NCI-H82 treated with DMSO at 0.1 percent for 48 hours (cell line): Measurements from ENCODE around the gene TMEM143.
"Not testable (repeated sequence)": the region's sequence is repeated elsewhere in the genome, so short reads cannot be mapped to it uniquely, and the experiment has no call there.

Source experiments
- DNase-seq: peaks from one replicate; lab custom pipeline; 2025; ENCODE audit not compliant: unreplicated experiment; lab: John Stamatoyannopoulos, UW

Gene TMEM143

DNA sequence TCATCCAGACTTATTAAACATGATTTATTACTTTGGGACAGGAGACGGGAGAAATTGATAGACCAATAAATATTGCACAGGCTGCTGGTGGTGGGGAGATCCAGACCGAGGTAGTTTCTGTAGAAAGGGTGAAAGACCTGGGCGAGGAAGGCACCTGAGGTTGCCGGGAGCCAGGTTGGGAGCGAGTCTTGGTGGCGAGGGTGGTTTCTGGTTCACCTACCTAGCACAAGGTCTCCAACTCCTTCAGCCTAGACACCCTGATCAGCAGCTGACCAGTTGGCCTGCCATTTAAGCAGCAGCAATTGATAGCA, 31.4 kb downstream of the TMEM143 start:
- no peak for DNase-seq

DNA sequence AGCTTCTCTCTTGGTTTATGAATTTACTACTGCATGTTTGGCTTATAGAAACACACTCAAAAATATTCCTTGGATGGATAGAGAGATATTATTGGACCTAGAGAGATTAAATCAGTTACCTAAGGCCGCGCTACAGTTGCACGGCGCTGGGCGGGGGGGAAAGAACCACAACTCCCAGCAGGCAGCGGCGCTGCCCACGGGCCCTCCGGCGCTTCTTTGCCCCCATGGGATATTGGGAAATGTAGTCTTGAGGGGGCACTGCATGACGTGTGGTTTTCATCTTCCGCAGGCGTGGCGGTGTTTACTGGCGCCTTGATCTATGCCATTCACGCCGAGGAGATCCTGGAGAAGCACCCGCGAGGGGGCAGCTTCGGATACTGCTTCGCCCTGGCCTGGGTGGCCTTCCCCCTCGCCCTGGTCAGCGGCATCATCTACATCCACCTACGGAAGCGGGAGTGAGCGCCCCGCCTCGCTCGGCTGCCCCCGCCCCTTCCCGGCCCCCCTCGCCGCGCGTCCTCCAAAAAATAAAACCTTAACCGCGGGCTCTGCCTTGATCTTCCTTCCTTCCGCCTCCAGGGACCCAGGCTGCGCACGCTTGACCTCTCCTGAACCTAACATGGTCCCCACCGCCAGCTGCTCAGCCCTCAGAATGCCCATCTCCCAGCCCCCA, 33.6 kb downstream of the TMEM143 start:
- DNase-seq, result peak; percentile 92

DNA sequence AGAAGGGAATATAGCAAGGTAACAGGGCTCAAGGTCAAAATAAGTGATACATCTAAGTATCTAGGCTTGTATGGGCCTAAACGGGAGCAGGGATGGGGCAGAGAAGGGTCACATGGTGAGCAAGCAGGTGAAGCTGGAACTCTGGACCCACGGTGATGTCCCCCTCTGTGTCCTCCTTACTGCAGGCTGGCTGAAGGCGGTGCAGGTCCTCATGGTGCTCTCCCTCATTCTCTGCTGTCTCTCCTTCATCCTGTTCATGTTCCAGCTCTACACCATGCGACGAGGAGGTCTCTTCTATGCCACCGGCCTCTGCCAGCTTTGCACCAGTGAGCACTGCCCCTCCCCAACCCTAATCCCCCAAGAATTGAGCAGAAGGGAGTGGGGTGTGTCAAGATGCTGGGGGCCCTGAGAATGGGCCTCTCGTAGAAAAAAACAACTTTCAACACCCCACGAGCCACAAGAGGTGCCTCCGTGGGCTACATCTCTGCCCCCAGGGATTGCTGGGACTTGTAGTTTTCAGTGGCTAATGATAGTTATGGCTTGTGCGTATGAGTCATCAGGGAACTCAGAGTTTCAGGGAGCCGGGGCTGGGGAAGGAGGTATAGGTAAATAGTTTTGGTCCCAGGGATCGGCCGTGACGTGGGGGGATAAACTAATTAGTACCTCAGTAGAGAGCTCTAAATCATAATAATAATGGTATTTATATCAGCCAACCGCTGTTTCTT, 34.4 kb downstream of the TMEM143 start:
- DNase-seq, result no peak

DNA sequence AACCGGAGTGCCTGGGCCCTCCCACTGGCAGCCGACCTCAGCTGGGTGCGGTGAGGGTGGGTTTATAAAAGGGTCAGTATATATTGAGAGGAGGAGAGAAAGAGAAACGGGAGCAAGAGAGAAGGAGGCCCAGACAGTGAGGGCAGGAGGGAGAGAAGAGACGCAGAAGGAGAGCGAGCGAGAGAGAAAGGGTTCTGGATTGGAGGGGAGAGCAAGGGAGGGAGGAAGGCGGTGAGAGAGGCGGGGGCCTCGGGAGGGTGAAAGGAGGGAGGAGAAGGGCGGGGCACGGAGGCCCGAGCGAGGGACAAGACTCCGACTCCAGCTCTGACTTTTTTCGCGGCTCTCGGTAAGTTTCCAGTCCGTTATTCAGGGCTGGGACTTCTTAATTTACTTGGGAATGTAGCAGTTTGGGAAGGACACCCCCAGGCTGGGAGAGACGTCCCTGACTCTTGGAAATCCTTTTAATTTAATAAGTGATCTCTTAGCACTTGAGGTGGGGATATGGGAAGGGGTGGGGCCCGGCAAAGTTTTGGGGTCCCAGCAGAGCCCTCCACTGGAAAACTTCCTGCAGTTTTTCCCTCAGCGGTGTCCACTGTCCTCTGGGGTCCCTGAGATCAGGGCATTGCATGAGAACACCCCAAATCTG, 38.4 kb downstream of the TMEM143 start, which contains the start of gene EMP3:
Gene EMP3, plus strand, starts transcription at position 288 of the 646 bp plus-strand sequence. CDS start 1,293 bp downstream, outside the sequence.
- DNase-seq, result peak; percentile 70

DNA sequence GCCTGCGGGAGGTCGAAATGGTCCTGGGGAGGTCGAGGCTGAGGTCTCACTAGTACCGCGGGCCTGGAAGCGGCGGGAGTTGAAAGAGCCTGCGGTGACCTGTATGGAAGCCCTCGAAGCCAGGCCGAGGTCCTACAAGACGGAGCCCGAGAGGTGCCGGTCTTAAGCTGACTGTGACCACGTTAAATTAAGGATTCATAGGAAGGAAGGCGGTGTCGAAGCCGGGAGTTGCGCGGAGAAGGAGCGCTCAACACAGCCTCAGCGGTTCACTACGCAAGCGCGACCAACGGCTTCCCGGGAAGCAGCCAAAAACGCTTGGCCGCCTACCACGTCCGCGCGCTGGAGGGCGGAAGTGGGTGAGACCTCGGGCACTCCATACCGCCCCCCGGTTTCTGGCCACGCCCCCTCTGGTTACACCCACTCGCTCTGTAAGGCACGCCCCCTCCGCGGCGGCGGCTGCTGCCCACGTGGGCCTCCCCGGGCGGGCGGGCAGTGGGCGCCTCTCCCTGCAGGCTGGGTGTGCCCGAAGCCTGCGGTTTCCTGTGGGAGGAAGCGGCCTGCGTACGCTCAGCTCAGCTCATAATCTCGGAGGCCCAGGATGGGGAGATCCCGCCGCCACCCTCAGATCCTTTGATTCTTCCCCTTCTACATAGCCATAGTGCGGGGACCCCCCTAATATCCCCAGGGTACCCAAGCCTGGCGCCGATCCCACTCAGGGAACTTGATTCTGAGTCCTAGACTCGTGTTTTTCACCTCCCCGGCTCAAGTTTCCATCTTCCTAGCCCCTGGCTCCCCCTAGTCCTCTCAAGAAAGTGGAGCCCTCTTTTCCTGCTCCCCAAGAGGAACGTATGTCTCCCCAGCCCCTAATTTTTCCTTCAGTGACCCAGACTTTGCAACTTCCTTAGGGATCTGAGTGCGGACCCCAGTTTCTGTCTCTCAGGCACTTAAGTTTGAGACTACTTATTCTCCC, 41.8 kb downstream of the TMEM143 start:
- peak; percentile 92 for DNase-seq

DNA sequence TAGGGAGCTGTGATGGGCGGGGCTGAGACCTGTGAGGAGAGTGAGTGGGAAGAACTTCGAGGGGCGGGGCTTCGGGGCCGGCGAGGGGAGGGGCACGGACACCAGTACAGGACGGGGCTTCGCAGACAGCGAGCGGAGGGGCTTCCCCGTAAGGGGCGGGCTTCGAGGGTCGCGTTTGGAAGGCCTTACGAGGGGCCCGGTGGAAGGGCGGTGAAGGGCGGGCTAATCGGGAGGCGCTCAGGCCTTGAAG, 42.4 kb downstream of the TMEM143 start:
- DNase-seq, result peak; percentile 98

DNA sequence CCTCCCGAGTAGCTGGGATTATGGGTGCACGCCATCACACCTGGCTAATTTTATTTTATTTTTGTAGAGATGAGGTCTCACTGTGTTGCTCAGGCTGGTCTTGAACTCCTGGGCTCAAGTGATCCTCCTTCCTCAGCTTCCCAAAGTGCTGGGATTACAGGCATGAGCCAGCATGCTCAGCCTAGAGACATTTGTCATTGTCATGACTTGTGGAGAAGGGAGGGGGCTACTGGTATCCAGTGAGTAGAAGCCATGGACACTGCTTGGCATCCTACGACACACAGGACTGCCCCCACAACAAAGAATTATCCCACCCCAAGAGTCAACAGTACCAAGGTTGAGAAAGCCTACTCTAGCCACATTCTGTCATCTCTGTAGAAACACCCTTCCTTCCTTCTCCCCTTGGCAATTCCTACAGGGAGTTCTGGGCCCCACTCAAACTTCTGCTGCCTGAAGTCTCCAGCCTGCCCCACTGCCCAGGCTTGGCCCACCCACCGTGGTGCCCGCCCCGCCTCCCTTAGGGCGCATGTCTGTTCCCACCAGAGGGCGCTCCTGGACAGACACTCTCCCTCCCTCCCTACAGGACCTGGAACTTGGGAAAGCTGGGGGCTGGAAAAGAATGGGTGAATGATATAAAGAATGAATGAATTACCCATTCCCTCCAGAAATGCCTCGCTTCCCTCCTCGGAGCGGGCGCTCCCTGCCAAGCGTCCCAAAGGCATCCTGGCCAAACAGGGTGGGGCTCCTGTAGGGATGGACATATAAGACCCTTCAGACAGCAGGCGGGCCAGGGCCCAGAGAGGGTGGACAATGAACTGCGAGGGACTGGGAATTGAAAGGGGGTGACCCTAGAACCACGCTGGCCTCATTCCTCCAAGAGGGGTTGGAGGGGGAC, 43.8 kb downstream of the TMEM143 start:
- DNase-seq, result peak; percentile 42

DNA sequence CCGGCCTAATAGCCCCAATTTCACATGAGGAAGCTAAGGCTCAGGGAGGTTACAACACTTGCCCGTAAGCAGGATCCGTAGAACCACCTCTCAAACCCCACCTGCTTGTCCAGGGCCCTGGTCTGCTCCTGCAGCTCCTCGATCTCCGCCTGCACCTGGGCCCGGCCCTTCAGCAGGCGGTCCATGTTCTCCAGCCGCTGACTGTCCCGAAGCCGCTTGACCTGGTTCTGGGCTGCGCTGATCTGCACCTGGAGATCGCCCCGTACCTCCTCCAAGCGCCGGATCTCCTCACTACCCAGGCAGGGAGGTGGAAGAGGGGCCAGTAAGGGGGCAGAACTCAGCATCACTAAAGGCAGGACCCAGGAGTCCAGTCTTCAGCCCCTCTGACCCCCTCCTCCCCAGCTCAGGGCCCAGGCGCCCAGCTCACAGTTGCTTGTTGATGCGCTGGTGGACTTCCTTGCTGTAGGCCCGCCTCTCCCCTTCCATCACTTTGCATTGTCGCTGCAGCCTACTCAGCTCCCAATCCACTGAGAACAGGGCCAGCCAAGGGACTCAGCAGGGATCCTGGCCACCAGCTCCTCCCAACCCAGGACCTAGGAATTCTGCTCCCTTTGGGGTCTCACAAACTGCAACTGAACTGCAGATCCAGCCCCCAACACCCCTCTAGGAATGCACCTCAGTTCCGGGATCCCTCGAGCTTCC, 45.3 kb downstream of the TMEM143 start:
- no peak for DNase-seq

DNA sequence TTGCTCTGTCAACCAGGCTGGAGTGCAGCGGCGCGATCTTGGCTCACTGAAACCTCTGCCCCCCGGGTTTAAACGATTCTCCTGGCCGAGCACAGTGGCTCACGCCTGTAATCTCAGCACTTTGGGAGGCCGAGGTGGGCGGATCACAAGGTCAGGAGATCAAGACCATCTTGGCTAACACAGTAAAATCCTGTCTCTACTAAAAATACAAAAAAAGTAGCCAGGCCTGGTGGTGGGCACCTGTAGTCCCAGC, 46.1 kb downstream of the TMEM143 start:
- DNase-seq, result not testable (repeated sequence)

DNA sequence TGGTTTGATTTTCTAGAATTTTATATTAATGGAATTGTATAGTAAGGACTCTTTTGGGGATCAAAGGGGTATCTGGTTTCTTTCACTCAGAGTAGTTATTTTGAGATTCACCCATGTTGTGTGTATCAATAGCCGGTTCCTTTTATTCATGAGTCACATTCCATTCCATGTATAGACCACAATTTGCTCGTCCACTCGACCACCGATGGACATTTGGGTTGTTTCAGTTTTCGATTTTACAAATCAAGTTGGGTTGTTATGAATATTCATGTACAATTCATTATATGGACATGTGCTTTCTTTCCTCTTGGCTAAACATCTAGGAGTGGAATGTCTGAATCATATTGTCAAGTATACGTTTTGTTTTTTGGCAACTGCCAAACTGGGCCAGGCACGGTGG, 48.0 kb downstream of the TMEM143 start:
- DNase-seq, result no peak

DNA sequence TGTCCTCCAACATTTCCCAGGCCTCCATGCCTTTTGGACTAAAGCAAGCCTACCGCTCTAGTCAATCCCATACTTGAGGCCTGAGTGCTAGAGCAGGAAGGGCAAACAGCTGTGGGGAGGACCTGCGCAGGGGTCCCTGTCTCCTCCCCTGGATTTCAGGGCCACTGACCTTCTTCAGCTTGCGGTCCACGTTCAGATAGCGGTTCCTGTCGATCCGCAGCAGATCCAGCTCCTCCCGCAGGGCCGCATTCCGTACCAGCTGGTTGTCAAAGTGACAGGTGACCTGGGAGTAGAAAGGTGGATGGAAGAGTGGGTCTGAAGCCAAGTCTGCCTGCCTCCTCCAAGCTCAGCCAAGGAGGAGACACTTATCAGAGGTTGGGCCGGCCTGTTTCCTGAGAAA, 52.4 kb downstream of the TMEM143 start:
- DNase-seq, result no peak

DNA sequence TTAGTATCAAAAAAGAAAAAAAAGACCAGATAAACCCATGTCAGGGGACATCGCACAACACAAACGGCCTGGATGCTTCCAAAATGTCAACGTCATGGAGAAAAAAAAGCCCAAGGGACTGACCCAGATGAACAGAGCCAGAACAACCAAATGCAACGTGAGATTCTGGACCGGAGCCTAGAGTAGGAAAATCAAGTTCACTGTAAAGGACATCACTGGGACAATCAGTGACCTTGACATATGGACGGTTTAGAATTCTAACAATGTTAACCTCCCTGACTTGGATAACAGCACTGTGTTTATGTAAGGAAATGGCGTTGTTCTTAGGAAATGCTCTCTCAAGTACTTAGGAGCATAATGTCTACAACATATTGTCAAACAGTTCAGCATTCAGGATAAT, 53.5 kb downstream of the TMEM143 start:
- no peak for DNase-seq

DNA sequence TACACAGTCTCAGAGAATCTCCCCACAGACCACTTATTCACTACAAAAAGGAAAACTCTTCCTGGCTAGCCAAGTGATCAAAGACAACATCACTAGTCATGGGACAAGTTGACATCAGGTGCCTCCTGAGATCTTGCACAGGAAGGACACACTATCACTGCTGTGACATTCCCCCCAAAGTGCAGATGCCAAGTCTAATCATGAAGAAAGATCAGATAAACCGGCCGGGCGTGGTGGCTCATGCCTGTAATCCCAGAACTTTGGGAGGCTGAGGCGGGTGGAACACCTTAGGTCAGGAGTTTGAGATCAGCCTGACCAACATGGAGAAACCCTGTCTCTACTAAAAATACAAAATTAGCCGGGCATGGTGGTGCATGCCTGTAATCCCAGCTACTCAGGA, 54.0 kb downstream of the TMEM143 start:
- DNase-seq, result not testable (repeated sequence)

DNA sequence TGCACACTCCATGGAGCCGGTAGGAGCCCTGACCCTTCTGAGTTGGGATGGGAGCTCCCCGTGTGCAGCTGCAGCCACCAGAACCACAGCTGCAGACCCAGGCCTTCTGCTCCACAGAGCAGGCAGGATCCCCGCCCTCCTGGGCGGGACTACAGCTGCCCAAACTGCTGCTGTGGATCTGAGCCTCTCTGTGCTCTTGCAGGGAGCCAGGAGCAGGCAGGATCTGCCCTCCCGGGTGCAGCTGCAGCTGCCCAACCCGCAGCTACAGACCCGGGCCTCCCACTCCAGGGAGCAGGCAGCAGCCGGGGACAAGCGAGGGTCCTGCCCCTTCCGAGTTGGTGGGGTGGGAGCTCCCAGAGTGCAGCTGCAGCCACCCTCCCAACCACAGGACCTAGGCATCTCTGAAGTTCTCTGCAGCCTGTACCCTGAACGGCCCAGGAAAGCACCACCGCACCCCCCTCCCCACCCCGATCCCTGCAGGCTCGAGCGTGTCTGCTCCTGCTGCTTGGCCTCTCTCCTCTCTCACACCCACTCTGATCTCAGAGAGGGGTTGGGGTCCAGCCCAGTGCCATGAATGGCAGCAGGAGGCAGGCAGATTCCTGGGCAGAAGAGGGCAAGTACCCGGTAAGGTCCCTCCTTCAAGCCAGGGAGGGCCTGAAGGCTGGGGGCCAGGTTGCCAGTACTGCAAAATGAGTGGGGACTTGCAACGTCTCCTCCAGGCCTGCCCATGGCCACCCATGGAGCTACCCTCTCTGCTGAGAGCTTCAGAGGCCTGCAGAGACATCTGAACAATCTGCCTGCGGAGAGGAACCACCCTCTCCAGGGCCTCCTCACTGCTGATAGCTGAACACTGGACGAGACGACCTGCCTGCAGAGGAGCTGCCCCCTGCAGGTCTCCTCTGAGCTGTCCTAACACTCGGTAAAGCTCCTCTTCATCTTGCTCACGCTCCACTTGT, 54.8 kb downstream of the TMEM143 start:
- DNase-seq, result no peak

DNA sequence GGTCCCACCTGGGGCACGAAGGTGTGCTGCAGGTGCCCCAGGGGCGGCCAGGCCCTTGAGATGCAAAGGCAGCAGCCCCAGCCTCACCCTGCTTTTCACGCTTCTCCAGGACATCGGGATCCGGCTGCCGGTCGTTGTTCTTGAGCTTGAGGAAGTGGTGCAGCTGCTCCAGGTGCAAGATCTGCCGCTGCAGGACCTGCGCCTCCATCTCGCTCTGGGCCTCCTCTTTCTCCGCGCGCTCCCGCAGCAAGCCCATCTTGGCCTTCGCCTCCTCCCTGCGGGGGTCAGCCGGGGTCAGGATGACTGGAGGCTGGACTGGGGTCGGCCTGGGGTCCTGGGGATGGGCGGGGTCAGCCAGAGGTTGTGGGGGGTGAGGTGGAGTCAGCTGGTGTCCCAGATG, 59.9 kb downstream of the TMEM143 start:
- DNase-seq, result no peak

DNA sequence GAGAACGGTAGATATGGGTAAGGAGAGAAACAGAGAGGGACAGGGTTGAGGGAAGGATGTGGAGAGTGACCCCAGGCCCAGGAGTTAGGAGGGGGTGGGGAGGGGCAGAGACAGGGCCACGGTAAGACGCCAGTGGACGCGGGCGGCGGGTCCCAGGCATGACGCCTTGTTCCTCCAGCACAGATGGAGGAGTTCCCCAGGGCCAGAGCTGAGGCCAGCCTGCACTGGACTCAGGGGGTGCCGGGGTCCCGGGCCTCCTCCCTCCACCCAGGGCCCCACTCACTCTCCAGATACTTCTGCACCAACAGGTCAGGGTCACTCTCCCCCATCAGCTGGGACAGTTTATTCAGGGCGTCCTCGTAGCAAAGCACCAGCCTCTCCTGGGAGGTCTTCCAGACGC, 60.4 kb downstream of the TMEM143 start:
- no peak for DNase-seq

DNA sequence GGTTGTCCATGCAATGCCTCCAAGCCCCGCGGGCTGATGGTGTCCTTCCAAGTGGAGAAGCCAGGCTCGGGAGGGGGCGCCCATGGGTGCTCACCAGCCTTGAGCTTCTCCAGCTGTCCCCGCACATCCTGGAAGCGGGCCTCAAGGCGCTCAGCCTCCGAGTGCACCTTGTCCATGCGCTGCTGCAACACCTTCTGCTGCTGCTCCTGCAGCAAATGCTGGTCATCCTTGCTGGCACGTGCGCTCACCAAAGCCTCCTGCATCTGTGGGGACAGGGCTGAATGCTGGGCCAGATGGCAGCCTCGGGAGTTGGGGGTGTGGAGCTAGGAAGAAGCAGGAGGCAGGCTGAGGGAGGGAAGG, 61.2 kb downstream of the TMEM143 start:
- DNase-seq, result no peak

DNA sequence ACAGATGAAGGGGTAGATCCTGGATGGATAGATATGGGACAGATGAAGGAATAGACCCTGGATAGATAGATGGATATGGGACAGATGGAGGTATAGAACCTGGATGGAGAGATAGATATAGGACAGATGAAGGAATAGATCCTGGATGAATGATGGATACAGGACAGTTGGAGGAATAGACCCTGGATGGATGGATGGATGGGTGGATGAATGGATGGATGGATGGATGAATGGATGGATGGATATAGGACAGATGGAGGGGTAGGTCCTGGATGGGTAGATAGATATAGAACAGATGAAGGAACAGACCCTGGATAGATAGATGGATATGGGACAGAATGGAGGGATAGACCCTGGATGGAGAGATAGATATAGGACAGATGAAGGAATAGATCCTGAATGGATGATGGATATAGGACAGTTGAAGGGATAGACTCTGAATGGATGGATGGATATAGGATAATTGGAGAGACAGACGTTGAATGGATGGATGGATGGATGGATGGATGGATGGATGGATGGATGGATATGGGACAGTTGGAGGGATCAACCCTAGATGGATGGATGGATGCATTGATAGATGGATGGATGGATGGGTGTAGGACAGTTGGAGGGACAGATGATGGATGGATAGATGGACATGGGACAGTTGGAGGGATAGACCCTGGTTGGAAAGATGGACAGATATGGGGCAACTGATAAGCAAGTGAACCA, 61.7 kb downstream of the TMEM143 start:
- no peak for DNase-seq
